Peyer's patch (tissue), 4 donors: ENCODE results near the gene CDKN2C. TPM values are rescaled to one million over a fixed set of nuclear protein-coding genes. Genes with fewer than 3 reads are reported as not detected.
"Not testable (repeated sequence)": the region's sequence is repeated elsewhere in the genome, so short reads cannot be mapped to it uniquely, and the experiment has no call there.

Experiments
- DNase-seq, 3 donors: peaks; one replicate each; pipeline ENCODE4 v3.0.0-alpha.2; 2017 to 2019
- H3K27ac ChIP-seq, 4 donors: fragments of 200-600 bp; sonication (generic); one replicate each; pipeline ENCODE4 v1.5.1; 2016 to 2019
- H3K27me3 ChIP-seq, 2 donors: fragments of 200-600 bp; sonication (generic); one replicate each; pipeline ENCODE4 v1.5.1; 2019
- H3K36me3 ChIP-seq, 3 donors: fragments of 200-600 bp; sonication (generic); one replicate each; pipeline ENCODE4 v1.5.1; 2016 to 2019
- H3K4me1 ChIP-seq, 4 donors: fragments of 200-600 bp; sonication (generic); one replicate each; pipeline ENCODE4 v1.5.1; 2016 to 2019
- H3K4me3 ChIP-seq, 4 donors: fragments of 200-600 bp; sonication (generic); 1 replicate in 3 of 4; 2 replicates in 1 of 4; pipeline ENCODE4 v1.5.1; 2016 to 2019; ENCODE audit warnings: mild to moderate bottlenecking in 1 of 4
- H3K9me3 ChIP-seq, 4 donors: fragments of 200-600 bp; sonication (generic); one replicate each; pipeline ENCODE4 v1.5.1; 2016 to 2019; ENCODE audit warnings: mild to moderate bottlenecking in 1 of 4
- POLR2A ChIP-seq, 2 donors: fragments of 450-650 bp; IDR thresholded peaks; one replicate each; pipeline ENCODE4 v1.5.1; 2017; ENCODE audit warnings: antibody characterized with exemption in 2 of 2, mild to moderate bottlenecking in 2 of 2, moderate library complexity in 2 of 2
- total RNA-seq, 4 donors: library from RNA; depleted of rRNA; stranded (reverse); fragments of >200 nt; gene quantifications; one replicate each; pipeline ENCODE4 v1.1.0, GENCODE V29; 2016
- TF ChIP-seq, protein P1 (sequence below), 6 experiments: fragments of 450-650 bp in 4 of 6; fragments of 200-600 bp in 2 of 6; sonication (generic) in 1 of 6; IDR thresholded peaks; one replicate each; pipeline ENCODE4 v1.5.1; 2017 to 2019; ENCODE audit warnings: antibody characterized with exemption in 6 of 6, mild to moderate bottlenecking in 3 of 6, moderate library complexity in 1 of 6

Gene CDKN2C
- total RNA-seq, 4 donors from 2014 or later = 5.8 to 14.5 (median 9.5) TPM

DNA sequence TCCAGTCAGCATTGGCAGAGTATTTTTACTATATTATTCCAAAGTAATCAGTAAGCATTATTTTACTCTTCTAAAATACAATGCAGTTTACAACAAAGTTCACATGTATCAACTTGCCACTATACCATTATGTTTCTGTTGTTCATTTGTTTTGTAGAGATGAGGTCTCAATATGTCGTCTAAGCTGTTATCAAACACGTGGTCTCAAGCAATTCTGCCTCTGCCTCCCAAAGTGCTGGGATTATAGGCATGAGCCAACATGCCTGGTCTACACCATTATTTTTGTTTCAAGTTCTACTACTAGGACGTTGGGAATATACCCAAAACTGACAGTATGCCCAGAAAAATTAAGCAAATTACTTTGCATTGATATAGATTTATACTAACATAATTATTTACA, 29.8 kb upstream of the CDKN2C start:
- Histone ChIP-seq H3K27ac (no peak overlapping the region), H3K4me1 (no peaks in the 10 kb centered on the region), H3K36me3 (no peaks in the 10 kb centered on the region), H3K9me3 (no peaks in the 10 kb centered on the region), H3K4me3 (no peak overlapping the region), H3K27me3 (no peaks in the 10 kb centered on the region)
- DNase-seq = no peak
- TF ChIP-seq, protein P1, sequence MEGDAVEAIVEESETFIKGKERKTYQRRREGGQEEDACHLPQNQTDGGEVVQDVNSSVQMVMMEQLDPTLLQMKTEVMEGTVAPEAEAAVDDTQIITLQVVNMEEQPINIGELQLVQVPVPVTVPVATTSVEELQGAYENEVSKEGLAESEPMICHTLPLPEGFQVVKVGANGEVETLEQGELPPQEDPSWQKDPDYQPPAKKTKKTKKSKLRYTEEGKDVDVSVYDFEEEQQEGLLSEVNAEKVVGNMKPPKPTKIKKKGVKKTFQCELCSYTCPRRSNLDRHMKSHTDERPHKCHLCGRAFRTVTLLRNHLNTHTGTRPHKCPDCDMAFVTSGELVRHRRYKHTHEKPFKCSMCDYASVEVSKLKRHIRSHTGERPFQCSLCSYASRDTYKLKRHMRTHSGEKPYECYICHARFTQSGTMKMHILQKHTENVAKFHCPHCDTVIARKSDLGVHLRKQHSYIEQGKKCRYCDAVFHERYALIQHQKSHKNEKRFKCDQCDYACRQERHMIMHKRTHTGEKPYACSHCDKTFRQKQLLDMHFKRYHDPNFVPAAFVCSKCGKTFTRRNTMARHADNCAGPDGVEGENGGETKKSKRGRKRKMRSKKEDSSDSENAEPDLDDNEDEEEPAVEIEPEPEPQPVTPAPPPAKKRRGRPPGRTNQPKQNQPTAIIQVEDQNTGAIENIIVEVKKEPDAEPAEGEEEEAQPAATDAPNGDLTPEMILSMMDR (IDR thresholded peaks at IDR 0.05) = no peak
- TF ChIP-seq POLR2A (IDR thresholded peaks at IDR 0.05) = no peak

GRCh38 chr1:50942334-50942733, 27.7 kb upstream of the CDKN2C start:
- Histone ChIP-seq H3K36me3 (no peaks in the 10 kb centered on the region), H3K27ac (no peak overlapping the region), H3K9me3 (no peaks in the 10 kb centered on the region), H3K27me3 (no peaks in the 10 kb centered on the region), H3K4me3 (no peak overlapping the region), H3K4me1 (no peaks in the 10 kb centered on the region)
- no peak for DNase-seq
- TF ChIP-seq POLR2A (IDR thresholded peaks at IDR 0.05) = no peak
- TF ChIP-seq, protein P1 (IDR thresholded peaks at IDR 0.05) = no peak

DNA sequence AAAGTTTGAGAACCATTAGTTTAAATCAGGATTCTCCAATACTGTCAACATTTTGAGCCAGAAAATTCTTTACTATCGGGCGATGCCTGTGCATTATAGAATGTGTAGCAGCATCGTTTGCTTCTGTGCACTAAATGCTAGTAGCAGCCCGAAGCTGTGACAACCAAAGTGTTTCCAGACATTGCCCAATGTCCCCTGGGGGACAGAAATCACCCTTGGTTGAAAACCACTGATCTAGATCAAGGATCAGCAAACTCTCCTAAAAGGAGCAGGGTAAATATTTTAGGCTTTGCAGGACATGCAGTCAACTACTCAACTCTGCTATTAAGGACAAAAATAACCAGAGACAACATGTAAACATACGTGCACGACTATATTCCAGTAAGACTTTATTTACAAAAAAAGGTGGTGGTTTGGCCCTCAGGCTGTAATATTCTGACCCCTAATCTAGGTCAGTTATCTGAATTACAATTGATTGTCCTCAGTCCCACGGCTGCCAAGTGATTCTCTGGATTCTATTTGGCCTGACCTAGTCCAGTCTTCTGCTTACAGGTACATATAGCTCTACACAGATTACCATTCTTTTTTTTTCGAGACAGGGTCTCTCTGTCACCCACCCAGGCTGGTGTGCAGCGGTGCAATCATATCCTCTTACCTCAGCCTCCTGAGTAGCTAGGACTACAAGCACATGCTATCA, 20.6 kb upstream of the CDKN2C start:
- TF ChIP-seq, protein P1 (IDR thresholded peaks at IDR 0.05) = no peak
- TF ChIP-seq POLR2A (IDR thresholded peaks at IDR 0.05) = no peak
- H3K9me3 ChIP-seq = no peaks in the 10 kb centered on the region
- no peak for DNase-seq
- no peaks in the 10 kb centered on the region for H3K27me3 ChIP-seq
- H3K36me3 ChIP-seq = no peaks in the 10 kb centered on the region
- no peak overlapping the region for H3K27ac ChIP-seq
- H3K4me3 ChIP-seq = no peak overlapping the region
- peaks cover 0 to 13% (median 0%) of the 10 kb centered on the region in 4 donors for H3K4me1 ChIP-seq

GRCh38 chr1:50950396-50950795, 19.6 kb upstream of the CDKN2C start:
- H3K36me3 ChIP-seq = no peaks in the 10 kb centered on the region
- H3K4me1 ChIP-seq = peaks cover 0 to 13% (median 0%) of the 10 kb centered on the region in 4 donors
- DNase-seq = no peak
- H3K27me3 ChIP-seq = no peaks in the 10 kb centered on the region
- no peak for TF ChIP-seq POLR2A (IDR thresholded peaks at IDR 0.05)
- TF ChIP-seq, protein P1 (IDR thresholded peaks at IDR 0.05) = no peak
- H3K4me3 ChIP-seq = no peak overlapping the region
- no peaks in the 10 kb centered on the region for H3K9me3 ChIP-seq
- H3K27ac ChIP-seq = no peak overlapping the region

DNA sequence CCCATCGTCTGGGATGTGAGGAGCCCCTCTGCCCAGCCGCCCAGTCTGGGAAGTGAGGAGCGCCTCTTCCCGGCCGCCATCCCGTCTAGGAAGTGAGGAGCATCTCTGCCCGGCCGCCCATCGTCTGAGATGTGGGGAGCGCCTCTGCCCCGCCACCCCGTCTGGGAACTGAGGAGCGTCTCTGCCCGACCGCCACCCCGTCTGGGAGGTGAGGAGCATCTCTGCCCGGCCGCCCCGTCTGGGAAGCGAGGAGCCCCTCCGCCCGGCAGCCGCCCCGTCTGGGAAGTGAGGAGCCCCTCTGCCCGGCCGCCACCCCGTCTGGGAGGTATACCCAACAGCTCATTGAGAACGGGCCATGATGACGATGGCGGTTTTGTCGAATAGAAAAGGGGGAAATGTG, 17.5 kb upstream of the CDKN2C start:
- not testable (repeated sequence) for DNase-seq, H3K4me3 ChIP-seq

DNA sequence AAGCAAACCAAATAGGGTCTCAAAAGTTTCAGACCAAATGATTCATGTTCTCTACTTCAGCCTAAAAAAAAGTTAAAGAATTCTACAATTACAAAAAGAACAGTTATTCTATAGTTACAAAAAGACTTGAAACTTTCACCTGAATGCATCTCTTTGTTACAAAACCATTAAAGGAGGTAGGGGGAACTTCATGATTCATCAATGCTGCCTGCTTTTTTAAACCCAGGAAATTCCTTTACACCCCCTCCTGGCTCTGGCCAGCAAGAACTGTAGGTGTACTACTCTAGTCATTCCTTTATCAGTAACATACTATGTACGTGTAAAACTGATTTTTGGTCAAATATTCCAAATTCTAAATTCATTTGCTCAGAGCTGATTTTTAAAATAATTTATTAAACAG, 14.9 kb upstream of the CDKN2C start:
- DNase-seq = no peak

More for the DNA sequence above, 17.5 kb upstream of the CDKN2C start:
- not testable (repeated sequence) for H3K27me3 ChIP-seq, H3K9me3 ChIP-seq, H3K36me3 ChIP-seq, H3K27ac ChIP-seq
- peaks cover 0 to 13% (median 0%) of the 10 kb centered on the region in 4 donors for H3K4me1 ChIP-seq

More for the DNA sequence above, 14.9 kb upstream of the CDKN2C start:
- TF ChIP-seq, protein P1 (IDR thresholded peaks at IDR 0.05) = no peak
- TF ChIP-seq POLR2A (IDR thresholded peaks at IDR 0.05) = no peak
- H3K36me3 ChIP-seq = no peaks in the 10 kb centered on the region
- H3K27me3 ChIP-seq = no peaks in the 10 kb centered on the region
- no peak overlapping the region for H3K4me3 ChIP-seq
- H3K9me3 ChIP-seq = no peaks in the 10 kb centered on the region
- H3K4me1 ChIP-seq = peaks cover 0 to 26% (median 0%) of the 10 kb centered on the region in 4 donors
- no peak overlapping the region for H3K27ac ChIP-seq
